Chondrocyte (in vitro differentiated cells): ENCODE measurements around the gene TUBB4A. TPM values are rescaled to one million over a fixed set of nuclear protein-coding genes. Genes with fewer than 3 reads are reported as not detected.

Source experiments
- DNase-seq: peaks from one replicate; pipeline ENCODE4 v3.0.0; 2021; ENCODE audit warnings: mixed read lengths, low spot score
- H3K27ac Mint-ChIP-seq: one replicate; pipeline ENCODE4 v1.8.0; 2021; ENCODE audit warnings: mild to moderate bottlenecking, moderate library complexity, mixed read lengths; ENCODE audit not compliant: unreplicated experiment
- H3K27me3 Mint-ChIP-seq: 2 replicates; pipeline ENCODE4 v1.8.0; 2021; ENCODE audit warnings: low read depth, mixed read lengths
- H3K36me3 Mint-ChIP-seq: 2 replicates; pipeline ENCODE4 v1.8.0; 2021; ENCODE audit warnings: low read depth, mixed read lengths
- H3K4me1 Mint-ChIP-seq: 2 replicates; pipeline ENCODE4 v1.8.0; 2021; ENCODE audit warnings: low read depth, mild to moderate bottlenecking, mixed read lengths
- H3K4me3 Mint-ChIP-seq: one replicate; pipeline ENCODE4 v1.8.0; 2021; ENCODE audit warnings: mild to moderate bottlenecking, moderate library complexity, mixed read lengths; ENCODE audit not compliant: unreplicated experiment
- H3K9me3 Mint-ChIP-seq: 2 replicates; pipeline ENCODE4 v1.8.0; 2021; ENCODE audit warnings: low read depth, mixed read lengths
- total RNA-seq: library from RNA; stranded (reverse); gene quantifications from 3 replicates; pipeline ENCODE4 v1.2.1, GENCODE V29; 2021
- TF ChIP-seq, protein P1 (sequence below): fragments of 200-600 bp; sonication (generic); IDR thresholded peaks from 2 replicates; pipeline ENCODE4 v1.5.0; 2021; ENCODE audit warnings: antibody characterized with exemption, mild to moderate bottlenecking, moderate library complexity

The TUBB4A gene
- total RNA-seq, 1 donor from 2014 or later, result 0.70 TPM

DNA sequence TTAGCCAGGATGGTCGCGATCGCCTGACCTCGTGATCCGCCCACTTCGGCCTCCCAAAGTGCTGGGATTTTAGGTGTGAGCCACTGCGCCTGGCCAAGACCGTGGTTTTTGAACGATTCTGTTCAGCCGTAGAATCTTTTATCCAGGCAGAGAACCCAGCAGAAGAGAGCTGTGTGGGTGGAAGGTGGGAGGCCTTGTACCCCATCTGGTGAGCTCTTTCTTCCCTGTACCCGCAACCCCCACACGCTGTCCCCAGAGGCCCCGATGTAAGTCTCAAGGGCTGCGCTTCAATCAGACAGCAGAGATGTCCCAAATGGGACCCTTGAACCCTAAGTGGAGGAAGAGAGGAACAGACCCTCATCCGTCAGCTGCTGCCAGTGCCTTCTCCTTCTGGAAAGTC is 46.2 kb downstream of the TUBB4A start:
- no peak overlapping the region for H3K27ac Mint-ChIP-seq
- no peaks in the 10 kb centered on the region for H3K27me3 Mint-ChIP-seq
- TF ChIP-seq, protein P1, sequence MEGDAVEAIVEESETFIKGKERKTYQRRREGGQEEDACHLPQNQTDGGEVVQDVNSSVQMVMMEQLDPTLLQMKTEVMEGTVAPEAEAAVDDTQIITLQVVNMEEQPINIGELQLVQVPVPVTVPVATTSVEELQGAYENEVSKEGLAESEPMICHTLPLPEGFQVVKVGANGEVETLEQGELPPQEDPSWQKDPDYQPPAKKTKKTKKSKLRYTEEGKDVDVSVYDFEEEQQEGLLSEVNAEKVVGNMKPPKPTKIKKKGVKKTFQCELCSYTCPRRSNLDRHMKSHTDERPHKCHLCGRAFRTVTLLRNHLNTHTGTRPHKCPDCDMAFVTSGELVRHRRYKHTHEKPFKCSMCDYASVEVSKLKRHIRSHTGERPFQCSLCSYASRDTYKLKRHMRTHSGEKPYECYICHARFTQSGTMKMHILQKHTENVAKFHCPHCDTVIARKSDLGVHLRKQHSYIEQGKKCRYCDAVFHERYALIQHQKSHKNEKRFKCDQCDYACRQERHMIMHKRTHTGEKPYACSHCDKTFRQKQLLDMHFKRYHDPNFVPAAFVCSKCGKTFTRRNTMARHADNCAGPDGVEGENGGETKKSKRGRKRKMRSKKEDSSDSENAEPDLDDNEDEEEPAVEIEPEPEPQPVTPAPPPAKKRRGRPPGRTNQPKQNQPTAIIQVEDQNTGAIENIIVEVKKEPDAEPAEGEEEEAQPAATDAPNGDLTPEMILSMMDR, result no peak
- peaks cover 9% of the 10 kb centered on the region for H3K9me3 Mint-ChIP-seq
- peaks cover 18% of the 10 kb centered on the region for H3K4me1 Mint-ChIP-seq
- H3K4me3 Mint-ChIP-seq, result no peak overlapping the region
- H3K36me3 Mint-ChIP-seq, result peaks cover 25% of the 10 kb centered on the region
- no peak for DNase-seq

DNA sequence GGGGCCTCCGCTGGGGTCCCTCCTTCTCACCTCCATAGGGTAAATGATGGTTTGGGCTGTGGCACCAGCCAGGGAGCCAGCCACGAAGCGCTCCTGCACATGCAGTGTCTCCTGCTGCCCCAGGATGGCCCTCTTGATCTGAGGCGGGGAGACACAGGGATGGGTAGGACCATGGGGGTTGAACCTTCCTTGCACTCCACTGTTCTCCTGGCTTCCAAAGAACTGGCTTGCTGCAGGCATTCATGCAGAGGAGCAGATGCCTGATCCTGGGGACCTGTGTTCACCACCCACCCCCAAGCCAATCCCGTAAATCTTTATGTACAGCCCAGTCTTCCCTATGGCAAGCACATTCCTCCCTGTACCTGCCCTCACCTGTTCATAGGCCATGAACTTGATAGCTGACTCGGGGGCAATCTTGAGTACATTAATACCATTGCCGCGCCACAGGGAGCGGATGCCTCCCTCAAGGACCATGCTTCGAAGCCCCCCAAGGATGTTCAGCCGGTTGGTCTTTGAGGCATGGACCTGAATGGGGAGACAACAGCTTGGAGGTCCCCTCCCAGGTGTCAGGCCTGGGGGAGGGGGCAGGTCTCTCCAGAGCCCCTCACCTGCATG is 48.1 kb downstream of the TUBB4A start:
- DNase-seq, result no peak
- TF ChIP-seq, protein P1, result no peak
- Mint-ChIP-seq H3K4me3 (no peak overlapping the region), H3K9me3 (peaks cover 9% of the 10 kb centered on the region), H3K27ac (no peak overlapping the region), H3K4me1 (peaks cover 13% of the 10 kb centered on the region), H3K27me3 (no peaks in the 10 kb centered on the region), H3K36me3 (peaks cover 28% of the 10 kb centered on the region)

DNA sequence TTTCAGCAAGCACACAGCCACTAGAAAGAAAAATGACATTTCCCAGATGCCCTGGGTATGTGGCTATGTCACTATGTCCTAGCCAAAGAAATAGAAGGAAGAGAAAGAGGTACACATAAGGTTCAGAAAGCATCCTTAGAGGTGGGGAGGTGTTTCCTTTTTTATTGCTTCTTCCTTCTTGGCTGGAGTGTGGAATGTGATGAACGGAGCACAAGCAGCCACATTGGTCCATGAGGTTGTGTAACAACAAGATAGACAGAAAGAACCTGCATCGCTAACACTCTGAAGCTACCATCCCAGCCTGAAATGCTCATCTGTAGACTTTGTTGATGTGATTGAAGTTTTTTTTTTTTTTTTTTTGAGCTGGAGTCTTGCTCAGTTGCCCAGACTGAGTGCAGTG is 49.2 kb downstream of the TUBB4A start:
- Mint-ChIP-seq H3K9me3 (peaks cover 9% of the 10 kb centered on the region), H3K36me3 (peaks cover 28% of the 10 kb centered on the region), H3K4me3 (no peak overlapping the region), H3K27me3 (no peaks in the 10 kb centered on the region), H3K27ac (no peak overlapping the region), H3K4me1 (peaks cover 2% of the 10 kb centered on the region)
- no peak for DNase-seq
- TF ChIP-seq, protein P1, result no peak

DNA sequence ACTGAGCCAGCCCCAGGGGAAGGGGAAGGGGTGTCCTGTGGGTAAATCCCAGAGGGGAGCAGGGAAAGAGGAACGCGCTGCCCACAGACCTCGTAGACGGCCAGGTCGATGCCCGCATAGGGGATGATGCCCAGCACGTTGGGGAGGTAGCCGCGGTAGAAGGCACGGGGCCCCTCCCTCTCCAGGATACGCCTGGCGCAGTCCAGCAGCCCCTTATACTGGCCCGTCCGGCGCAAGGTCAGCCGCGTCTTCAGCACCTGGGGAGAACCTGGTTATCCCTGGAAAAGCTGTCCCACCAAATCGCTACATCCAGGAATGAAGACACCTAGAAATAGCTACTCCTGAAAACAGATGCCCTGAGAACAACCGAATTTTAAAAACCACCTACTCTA is 49.9 kb downstream of the TUBB4A start:
- no peak overlapping the region for H3K27ac Mint-ChIP-seq
- no peaks in the 10 kb centered on the region for H3K27me3 Mint-ChIP-seq
- H3K9me3 Mint-ChIP-seq, result peaks cover 9% of the 10 kb centered on the region
- H3K4me3 Mint-ChIP-seq, result no peak overlapping the region
- TF ChIP-seq, protein P1, result no peak
- peaks cover 28% of the 10 kb centered on the region for H3K36me3 Mint-ChIP-seq
- DNase-seq, result peak; percentile 86
- H3K4me1 Mint-ChIP-seq, result no peaks in the 10 kb centered on the region

DNA sequence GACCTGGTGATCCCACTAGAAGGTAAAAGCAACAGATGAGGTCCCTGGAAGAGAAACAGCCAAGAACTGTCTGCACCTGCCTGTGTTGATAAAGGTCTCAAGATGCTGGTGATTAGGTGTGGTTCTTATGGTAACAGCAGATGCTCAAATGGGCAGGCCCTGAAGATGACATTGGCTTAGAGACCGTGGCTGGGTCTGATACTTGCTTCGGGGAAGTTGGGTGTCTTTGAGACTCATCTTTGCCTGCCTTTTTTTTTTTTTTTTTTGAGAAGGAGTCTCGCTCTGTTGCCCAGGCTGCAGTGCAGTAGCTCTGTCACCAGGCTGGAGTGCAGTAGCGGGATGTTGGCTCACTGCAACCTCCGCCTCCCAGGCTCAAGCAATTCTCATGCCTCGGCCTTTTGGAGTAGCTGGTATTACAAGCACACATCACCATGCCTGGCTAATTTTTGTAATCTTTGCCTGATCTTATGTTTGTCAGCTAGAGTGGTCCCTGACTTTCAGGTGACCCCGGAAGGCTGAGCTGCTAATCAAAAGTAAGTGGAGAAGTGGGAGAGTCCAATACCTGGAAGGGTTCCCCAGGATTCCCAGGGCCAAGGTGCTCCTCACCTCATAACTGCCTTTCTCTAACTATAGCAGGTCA is 50.4 kb downstream of the TUBB4A start:
- no peak for DNase-seq
- Mint-ChIP-seq H3K27ac (no peak overlapping the region), H3K4me1 (no peaks in the 10 kb centered on the region), H3K4me3 (no peak overlapping the region), H3K36me3 (peaks cover 29% of the 10 kb centered on the region), H3K9me3 (peaks cover 10% of the 10 kb centered on the region), H3K27me3 (no peaks in the 10 kb centered on the region)
- TF ChIP-seq, protein P1, result no peak
